ENCODE measurements around the gene TP53I11.

The TP53I11 gene

GRCh38 chr11:44893308-44893822 lies 57.3 kb downstream of the TP53I11 start:
- peak overlapping the region; percentile 41 for H3K27ac ChIP-seq
- TF ChIP-seq CTCF (conservative IDR thresholded peaks at IDR 0.05), result no peak

- peak overlapping the region; percentile 41; the same call in 1 of the 2 replicates for H3K27ac ChIP-seq
- no peak for TF ChIP-seq CTCF (conservative IDR thresholded peaks at IDR 0.05)
Measured at GRCh38 chr11:44892843-44893242, 57.8 kb downstream of the TP53I11 start.

- no peak for TF ChIP-seq CTCF (conservative IDR thresholded peaks at IDR 0.05)
- H3K27ac ChIP-seq, result no peak overlapping the region
Measured at GRCh38 chr11:44889266-44889665, 61.4 kb downstream of the TP53I11 start.

GRCh38 chr11:44887636-44888035 lies 63.0 kb downstream of the TP53I11 start:
- no peak overlapping the region for H3K27ac ChIP-seq
- TF ChIP-seq CTCF (conservative IDR thresholded peaks at IDR 0.05), result no peak

GRCh38 chr11:44886790-44887140 lies 63.9 kb downstream of the TP53I11 start:
- H3K27ac ChIP-seq, result no peak overlapping the region
- TF ChIP-seq CTCF (conservative IDR thresholded peaks at IDR 0.05), result no peak

- no peak for TF ChIP-seq CTCF (conservative IDR thresholded peaks at IDR 0.05)
- no peak overlapping the region for H3K27ac ChIP-seq
Measured at GRCh38 chr11:44885919-44886789, 64.5 kb downstream of the TP53I11 start.

GRCh38 chr11:44885065-44885810 lies 65.4 kb downstream of the TP53I11 start:
- no peak for TF ChIP-seq CTCF (conservative IDR thresholded peaks at IDR 0.05)
- H3K27ac ChIP-seq, result no peak overlapping the region

Data from VCaP (cell line).